ENCODE measurements around the gene CCR2. TPM values are rescaled to one million over a fixed set of nuclear protein-coding genes. Genes with fewer than 3 reads are reported as not detected.

The CCR2 gene
- not detected for polyA plus RNA-seq (2012; ENCODE audit: insufficient read depth, insufficient read length, low read depth)

DNA sequence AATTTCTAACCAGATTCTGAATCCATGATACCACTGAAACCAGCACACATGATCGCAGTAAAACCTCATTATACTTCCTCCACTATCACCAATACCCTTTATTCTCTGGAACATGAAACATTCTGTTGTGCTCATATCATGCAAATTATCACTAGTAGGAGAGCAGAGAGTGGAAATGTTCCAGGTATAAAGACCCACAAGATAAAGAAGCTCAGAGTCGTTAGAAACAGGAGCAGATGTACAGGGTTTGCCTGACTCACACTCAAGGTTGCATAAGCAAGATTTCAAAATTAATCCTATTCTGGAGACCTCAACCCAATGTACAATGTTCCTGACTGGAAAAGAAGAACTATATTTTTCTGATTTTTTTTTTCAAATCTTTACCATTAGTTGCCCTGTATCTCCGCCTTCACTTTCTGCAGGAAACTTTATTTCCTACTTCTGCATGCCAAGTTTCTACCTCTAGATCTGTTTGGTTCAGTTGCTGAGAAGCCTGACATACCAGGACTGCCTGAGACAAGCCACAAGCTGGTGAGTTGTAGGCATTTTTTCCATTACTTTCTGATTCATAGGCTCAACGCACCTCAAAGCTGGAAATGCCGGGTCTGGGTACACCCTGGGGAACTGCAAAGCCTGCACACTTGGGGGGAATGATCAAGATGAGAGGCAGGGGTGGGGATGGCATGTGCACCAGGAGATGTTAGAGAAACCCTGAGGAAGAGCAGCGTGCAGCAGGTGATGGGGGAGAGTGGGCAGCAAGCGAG is at the start of gene CCR2:
Gene CCR2, plus strand, starts transcription at position 465 of the 764 bp plus-strand sequence. CDS start 3,417 bp downstream, outside the sequence.
- DNase-seq: no peak
- no peaks in the 10 kb centered on the region for H3K36me3 ChIP-seq
- H3K4me3 ChIP-seq (ENCODE audit: low read depth, low read length): no peak within 1 kb of the TSS
- no peaks in the 10 kb centered on the region for H3K4me1 ChIP-seq
- no peaks in the 10 kb centered on the region for H3K27me3 ChIP-seq
- no peaks in the 10 kb centered on the region for H3K9me3 ChIP-seq
- TF ChIP-seq, protein P1, sequence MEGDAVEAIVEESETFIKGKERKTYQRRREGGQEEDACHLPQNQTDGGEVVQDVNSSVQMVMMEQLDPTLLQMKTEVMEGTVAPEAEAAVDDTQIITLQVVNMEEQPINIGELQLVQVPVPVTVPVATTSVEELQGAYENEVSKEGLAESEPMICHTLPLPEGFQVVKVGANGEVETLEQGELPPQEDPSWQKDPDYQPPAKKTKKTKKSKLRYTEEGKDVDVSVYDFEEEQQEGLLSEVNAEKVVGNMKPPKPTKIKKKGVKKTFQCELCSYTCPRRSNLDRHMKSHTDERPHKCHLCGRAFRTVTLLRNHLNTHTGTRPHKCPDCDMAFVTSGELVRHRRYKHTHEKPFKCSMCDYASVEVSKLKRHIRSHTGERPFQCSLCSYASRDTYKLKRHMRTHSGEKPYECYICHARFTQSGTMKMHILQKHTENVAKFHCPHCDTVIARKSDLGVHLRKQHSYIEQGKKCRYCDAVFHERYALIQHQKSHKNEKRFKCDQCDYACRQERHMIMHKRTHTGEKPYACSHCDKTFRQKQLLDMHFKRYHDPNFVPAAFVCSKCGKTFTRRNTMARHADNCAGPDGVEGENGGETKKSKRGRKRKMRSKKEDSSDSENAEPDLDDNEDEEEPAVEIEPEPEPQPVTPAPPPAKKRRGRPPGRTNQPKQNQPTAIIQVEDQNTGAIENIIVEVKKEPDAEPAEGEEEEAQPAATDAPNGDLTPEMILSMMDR (IDR thresholded peaks at IDR 0.05; ENCODE audit: low read depth, low read length): no peak

DNA sequence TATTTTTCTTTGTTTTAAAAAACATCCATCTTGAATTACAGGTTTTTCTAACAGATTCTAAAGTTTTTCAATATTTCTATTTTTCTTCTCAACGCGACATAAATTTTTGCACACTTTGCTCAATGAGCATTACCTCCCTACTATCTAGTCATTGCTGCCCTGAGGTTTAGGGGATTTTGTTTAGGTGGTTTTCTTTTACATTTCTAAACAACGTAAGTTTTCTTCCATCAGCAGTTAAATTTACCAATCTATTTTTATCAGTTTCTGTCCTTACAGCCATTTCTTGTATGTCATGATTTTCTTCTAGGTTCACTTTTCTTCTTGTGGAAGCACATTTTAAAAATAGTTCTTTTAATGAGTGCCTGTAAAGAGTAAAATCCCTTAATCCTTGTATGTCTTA is 49.2 kb upstream of the CCR2 start:
- no peaks in the 10 kb centered on the region for H3K27me3 ChIP-seq
- no peaks in the 10 kb centered on the region for H3K4me1 ChIP-seq
- H3K4me3 ChIP-seq (ENCODE audit: low read depth, low read length): no peak overlapping the region
- TF ChIP-seq, protein P1 (IDR thresholded peaks at IDR 0.05; ENCODE audit: low read depth, low read length): no peak
- H3K9me3 ChIP-seq: no peaks in the 10 kb centered on the region
- DNase-seq: no peak
- H3K36me3 ChIP-seq: no peaks in the 10 kb centered on the region

DNA sequence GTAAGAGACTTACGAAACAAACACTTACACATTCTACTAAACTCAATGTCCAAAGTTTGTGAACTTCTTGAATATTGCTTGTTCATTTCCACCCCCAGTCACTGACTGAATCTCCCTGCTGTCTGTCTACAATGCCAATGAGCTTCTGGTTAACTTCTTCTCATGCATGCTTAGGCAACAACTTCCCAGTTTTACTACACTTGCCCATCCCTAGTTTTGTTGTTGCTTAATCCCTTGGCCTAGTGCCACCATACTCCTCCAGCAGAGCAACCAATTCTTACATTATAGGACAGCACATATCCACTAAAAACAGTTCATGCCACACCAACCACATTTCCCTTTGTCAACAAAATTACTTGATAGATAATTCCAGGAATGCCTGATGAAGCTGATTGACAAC is 40.9 kb upstream of the CCR2 start:
- Histone ChIP-seq H3K27me3 (no peaks in the 10 kb centered on the region), H3K4me3 (ENCODE audit: low read depth, low read length) (no peak overlapping the region), H3K4me1 (no peaks in the 10 kb centered on the region), H3K9me3 (no peaks in the 10 kb centered on the region), H3K36me3 (no peaks in the 10 kb centered on the region)
- DNase-seq: no peak
- TF ChIP-seq, protein P1 (IDR thresholded peaks at IDR 0.05; ENCODE audit: low read depth, low read length): no peak

DNA sequence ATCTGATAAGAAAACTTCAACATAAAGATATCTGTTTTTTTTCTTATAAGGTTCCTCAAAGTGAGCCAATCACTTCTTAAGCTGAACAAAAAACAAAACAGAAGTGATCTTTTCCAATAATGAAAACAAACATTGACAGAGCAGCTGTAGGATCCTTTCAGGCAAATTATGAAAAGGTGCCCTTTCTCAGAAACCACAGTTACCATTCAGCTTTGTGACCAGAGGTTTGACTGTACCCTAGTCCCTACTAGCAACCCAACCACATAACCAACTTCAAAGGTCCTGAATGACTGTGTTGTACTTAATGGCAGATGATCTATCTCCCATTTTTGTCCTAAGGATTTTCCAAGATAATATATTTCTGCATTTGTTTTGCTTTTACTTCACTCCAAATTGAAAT is 39.4 kb upstream of the CCR2 start:
- Histone ChIP-seq H3K4me3 (ENCODE audit: low read depth, low read length) (no peak overlapping the region), H3K36me3 (no peaks in the 10 kb centered on the region), H3K9me3 (no peaks in the 10 kb centered on the region), H3K4me1 (no peaks in the 10 kb centered on the region), H3K27me3 (no peaks in the 10 kb centered on the region)
- no peak for DNase-seq
- TF ChIP-seq, protein P1 (IDR thresholded peaks at IDR 0.05; ENCODE audit: low read depth, low read length): no peak

DNA sequence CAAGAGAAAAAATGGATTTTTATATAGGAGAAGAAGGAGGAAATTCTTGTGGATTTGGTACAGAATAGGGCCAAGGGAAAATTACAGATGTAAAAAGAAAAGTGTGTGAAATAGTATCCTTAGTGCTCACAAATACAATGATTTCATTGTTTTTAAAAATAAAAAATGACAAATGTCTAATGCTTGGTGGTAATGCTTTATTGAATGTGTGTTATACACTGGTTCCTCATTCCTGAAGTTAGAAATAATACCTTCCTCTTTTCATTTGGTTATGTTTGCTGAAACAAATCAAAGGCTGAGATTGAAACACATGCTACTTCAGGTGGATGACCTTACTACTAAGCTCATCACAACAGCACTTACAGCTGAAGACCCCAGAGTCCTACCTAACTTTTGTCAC is 37.7 kb upstream of the CCR2 start:
- no peak for DNase-seq
- Histone ChIP-seq H3K36me3 (no peaks in the 10 kb centered on the region), H3K27me3 (no peaks in the 10 kb centered on the region), H3K9me3 (no peaks in the 10 kb centered on the region), H3K4me3 (ENCODE audit: low read depth, low read length) (no peak overlapping the region), H3K4me1 (no peaks in the 10 kb centered on the region)
- TF ChIP-seq, protein P1 (IDR thresholded peaks at IDR 0.05; ENCODE audit: low read depth, low read length): no peak

DNA sequence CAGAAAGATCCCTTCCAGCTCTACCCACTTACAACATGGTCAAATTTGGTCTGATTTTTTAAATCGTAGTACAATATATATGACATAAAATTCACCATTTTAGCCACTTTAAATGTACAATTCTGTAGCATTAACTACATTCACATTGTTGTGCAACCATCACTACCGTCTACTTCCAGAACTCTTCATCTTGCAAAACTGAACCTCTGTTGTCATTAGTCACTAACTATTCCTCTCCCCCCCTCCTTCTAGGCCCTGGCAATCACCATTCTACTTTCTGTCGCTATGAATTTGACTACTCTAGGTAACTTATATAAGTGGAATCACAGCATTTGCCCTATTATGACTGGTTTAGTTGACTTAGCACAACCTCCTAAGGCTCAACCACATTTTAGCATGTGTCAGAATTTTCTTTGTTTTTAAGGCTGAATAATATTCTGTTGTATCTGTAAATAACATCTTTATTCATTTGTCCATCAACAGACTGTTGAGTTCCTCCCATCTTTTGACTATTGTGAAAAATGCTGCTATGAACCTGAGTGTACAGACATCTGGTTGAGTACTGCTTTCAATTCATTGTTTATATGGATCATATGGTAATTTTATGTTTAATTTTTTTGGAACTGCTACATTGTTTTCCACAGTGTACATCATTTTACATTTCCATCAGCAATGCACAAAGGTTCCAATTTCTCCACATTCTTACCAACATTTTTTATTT is 35.5 kb upstream of the CCR2 start:
- DNase-seq: no peak
- no peaks in the 10 kb centered on the region for H3K27me3 ChIP-seq
- no peaks in the 10 kb centered on the region for H3K9me3 ChIP-seq
- no peaks in the 10 kb centered on the region for H3K36me3 ChIP-seq
- no peak overlapping the region for H3K4me3 ChIP-seq (ENCODE audit: low read depth, low read length)
- H3K4me1 ChIP-seq: no peaks in the 10 kb centered on the region
- TF ChIP-seq, protein P1 (IDR thresholded peaks at IDR 0.05; ENCODE audit: low read depth, low read length): no peak
